ENCODE measurements around the gene CALD1.

The CALD1 gene

DNA sequence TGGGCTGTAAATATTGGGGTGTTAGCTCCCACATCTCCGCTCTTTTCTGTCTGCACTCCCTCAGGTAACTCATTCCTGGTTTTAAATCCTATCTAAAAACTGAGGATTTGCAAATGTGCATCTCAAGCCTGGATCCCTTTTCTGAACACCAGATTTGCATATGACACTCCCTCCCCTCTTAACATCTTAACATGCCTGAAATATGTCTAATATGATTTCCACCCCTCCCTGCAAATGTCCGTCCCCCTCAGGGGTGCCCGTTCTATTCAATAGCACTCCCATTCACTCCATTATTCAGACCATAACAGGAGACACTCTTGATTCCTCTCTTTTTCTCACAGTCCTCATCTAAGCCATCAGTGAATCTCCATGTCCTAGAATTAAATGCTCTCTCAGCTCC, 8.3 kb upstream of the CALD1 start:
- no peaks in the 10 kb centered on the region for H3K79me2 ChIP-seq (ENCODE audit: insufficient read depth, low read length)
- no peaks in the 10 kb centered on the region for H3K9me3 ChIP-seq (ENCODE audit: insufficient read depth, low read length)
- no peaks in the 10 kb centered on the region for H3K9me2 ChIP-seq (replicated peaks; ENCODE audit: insufficient read depth, low read length)
- no peak overlapping the region for H2AFZ ChIP-seq (ENCODE audit: low read depth, low read length, severe bottlenecking)
- no peak overlapping the region for H3K9ac ChIP-seq (ENCODE audit: low read length)
- H3K27ac ChIP-seq (ENCODE audit: low read depth, low read length) = no peak overlapping the region
- no peak for TF ChIP-seq EZH2phosphoT487 (conservative IDR thresholded peaks at IDR 0.05; ENCODE audit: low read length)
- TF ChIP-seq, protein P1, sequence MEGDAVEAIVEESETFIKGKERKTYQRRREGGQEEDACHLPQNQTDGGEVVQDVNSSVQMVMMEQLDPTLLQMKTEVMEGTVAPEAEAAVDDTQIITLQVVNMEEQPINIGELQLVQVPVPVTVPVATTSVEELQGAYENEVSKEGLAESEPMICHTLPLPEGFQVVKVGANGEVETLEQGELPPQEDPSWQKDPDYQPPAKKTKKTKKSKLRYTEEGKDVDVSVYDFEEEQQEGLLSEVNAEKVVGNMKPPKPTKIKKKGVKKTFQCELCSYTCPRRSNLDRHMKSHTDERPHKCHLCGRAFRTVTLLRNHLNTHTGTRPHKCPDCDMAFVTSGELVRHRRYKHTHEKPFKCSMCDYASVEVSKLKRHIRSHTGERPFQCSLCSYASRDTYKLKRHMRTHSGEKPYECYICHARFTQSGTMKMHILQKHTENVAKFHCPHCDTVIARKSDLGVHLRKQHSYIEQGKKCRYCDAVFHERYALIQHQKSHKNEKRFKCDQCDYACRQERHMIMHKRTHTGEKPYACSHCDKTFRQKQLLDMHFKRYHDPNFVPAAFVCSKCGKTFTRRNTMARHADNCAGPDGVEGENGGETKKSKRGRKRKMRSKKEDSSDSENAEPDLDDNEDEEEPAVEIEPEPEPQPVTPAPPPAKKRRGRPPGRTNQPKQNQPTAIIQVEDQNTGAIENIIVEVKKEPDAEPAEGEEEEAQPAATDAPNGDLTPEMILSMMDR (IDR thresholded peaks at IDR 0.05; ENCODE audit: insufficient read depth, low read length, poor library complexity, severe bottlenecking) = no peak
- H3K36me3 ChIP-seq (ENCODE audit: low read length) = no peaks in the 10 kb centered on the region
- no peak overlapping the region for H3K4me3 ChIP-seq (ENCODE audit: insufficient read depth, low read length, poor library complexity, severe bottlenecking)
- no peak overlapping the region for H3K4me2 ChIP-seq (ENCODE audit: low read depth, low read length, poor library complexity, severe bottlenecking)
- H3K27me3 ChIP-seq (ENCODE audit: low read length) = no peaks in the 10 kb centered on the region
- H3F3A ChIP-seq (ENCODE audit: insufficient read depth) = no peaks in the 10 kb centered on the region
- H4K20me1 ChIP-seq (ENCODE audit: low read depth, low read length) = no peaks in the 10 kb centered on the region

DNA sequence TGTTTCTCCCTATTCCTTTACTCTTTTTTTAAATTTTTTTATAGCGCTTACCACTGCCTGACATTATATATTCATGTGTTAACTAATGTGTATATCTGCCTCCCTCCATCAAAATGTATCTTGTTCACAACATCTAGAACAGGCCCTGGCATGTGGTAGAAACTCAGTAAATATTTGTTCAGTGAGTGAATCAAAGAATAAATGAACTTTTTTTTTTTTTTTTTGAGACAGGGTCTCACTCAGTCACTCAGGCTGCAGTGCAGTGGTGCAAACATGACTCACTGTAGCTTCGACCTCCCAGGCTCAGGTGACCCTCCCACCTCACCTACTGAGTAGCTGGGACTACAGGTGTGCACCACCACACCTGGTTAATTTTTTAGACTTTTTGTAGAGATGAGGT, 7.5 kb upstream of the CALD1 start:
- Histone ChIP-seq H4K20me1 (ENCODE audit: low read depth, low read length) (no peaks in the 10 kb centered on the region), H3K9me3 (ENCODE audit: insufficient read depth, low read length) (no peaks in the 10 kb centered on the region), H3K27ac (ENCODE audit: low read depth, low read length) (no peak overlapping the region), H3K9ac (ENCODE audit: low read length) (no peak overlapping the region), H3K9me2 (replicated peaks; ENCODE audit: insufficient read depth, low read length) (no peaks in the 10 kb centered on the region), H3K4me2 (ENCODE audit: low read depth, low read length, poor library complexity, severe bottlenecking) (no peak overlapping the region), H3K36me3 (ENCODE audit: low read length) (no peaks in the 10 kb centered on the region), H3K27me3 (ENCODE audit: low read length) (no peaks in the 10 kb centered on the region), H3K79me2 (ENCODE audit: insufficient read depth, low read length) (no peaks in the 10 kb centered on the region), H2AFZ (ENCODE audit: low read depth, low read length, severe bottlenecking) (no peak overlapping the region), H3F3A (ENCODE audit: insufficient read depth) (no peaks in the 10 kb centered on the region), H3K4me3 (ENCODE audit: insufficient read depth, low read length, poor library complexity, severe bottlenecking) (no peak overlapping the region)
- TF ChIP-seq, protein P1 (IDR thresholded peaks at IDR 0.05; ENCODE audit: insufficient read depth, low read length, poor library complexity, severe bottlenecking) = no peak
- TF ChIP-seq EZH2phosphoT487 (conservative IDR thresholded peaks at IDR 0.05; ENCODE audit: low read length) = no peak

DNA sequence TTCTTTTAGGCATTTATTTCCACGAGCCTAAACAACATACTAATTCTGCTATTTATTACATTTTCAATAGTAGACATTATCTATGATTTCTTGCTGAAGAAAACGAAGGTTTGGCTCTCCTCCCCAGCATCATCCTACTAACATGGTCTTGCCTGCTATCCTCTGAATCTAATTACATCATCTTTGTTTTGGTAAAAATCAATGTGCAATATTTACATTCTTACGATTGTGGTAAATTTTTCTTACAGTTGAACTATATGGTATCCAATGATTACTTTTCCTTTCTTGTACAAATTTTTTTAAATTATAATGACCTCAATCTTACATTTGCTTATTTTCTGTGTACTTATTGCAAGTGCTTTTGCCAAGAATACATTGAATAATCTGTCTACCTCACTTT, 7.0 kb upstream of the CALD1 start:
- Histone ChIP-seq H3K4me2 (ENCODE audit: low read depth, low read length, poor library complexity, severe bottlenecking) (no peak overlapping the region), H3K27ac (ENCODE audit: low read depth, low read length) (no peak overlapping the region), H3K9me3 (ENCODE audit: insufficient read depth, low read length) (no peaks in the 10 kb centered on the region), H3K9me2 (replicated peaks; ENCODE audit: insufficient read depth, low read length) (no peaks in the 10 kb centered on the region), H2AFZ (ENCODE audit: low read depth, low read length, severe bottlenecking) (no peak overlapping the region), H3K4me3 (ENCODE audit: insufficient read depth, low read length, poor library complexity, severe bottlenecking) (no peak overlapping the region), H3K27me3 (ENCODE audit: low read length) (no peaks in the 10 kb centered on the region), H3F3A (ENCODE audit: insufficient read depth) (no peaks in the 10 kb centered on the region), H3K79me2 (ENCODE audit: insufficient read depth, low read length) (no peaks in the 10 kb centered on the region), H3K36me3 (ENCODE audit: low read length) (no peaks in the 10 kb centered on the region), H4K20me1 (ENCODE audit: low read depth, low read length) (no peaks in the 10 kb centered on the region), H3K9ac (ENCODE audit: low read length) (no peak overlapping the region)
- TF ChIP-seq, protein P1 (IDR thresholded peaks at IDR 0.05; ENCODE audit: insufficient read depth, low read length, poor library complexity, severe bottlenecking) = no peak
- no peak for TF ChIP-seq EZH2phosphoT487 (conservative IDR thresholded peaks at IDR 0.05; ENCODE audit: low read length)

Data from SU-DHL-6 (cell line).